DND-41 (cell line): ENCODE data around the gene ACP2.

ENCODE experiments used
- EZH2 ChIP-seq: IDR thresholded peaks from 3 replicates; pipeline ENCODE4 v1.6.1; 2012; ENCODE audit warnings: borderline replicate concordance, low read depth, mild to moderate bottlenecking, moderate library complexity, low read length, inconsistent platforms; ENCODE audit not compliant: severe bottlenecking
- TF ChIP-seq, protein P1 (sequence below): IDR thresholded peaks from 2 replicates; pipeline ENCODE4 v1.5.1; 2012; ENCODE audit warnings: borderline replicate concordance, low read length, moderate library complexity, mild to moderate bottlenecking; ENCODE audit not compliant: poor library complexity, severe bottlenecking; ENCODE audit errors: extremely low read depth

DNA sequence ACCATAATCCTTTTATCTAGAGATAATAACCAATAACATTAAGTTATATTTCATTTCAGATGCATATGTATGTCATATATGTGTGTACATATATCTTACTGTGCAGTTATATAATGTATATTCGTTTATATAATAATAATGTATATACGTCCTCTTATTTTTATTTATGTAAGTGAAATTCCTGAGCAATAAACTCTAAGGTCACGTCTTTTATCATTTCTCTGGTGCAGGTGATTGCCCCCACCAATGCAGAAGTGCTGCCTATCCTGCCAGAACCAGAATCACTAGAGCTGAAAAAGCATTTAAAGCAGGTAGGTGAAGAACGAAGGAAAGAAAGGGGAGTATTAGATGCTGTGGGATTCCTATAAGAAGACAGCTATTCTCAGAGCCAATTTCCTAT, 30.2 kb upstream of the ACP2 start:
- TF ChIP-seq, protein P1, sequence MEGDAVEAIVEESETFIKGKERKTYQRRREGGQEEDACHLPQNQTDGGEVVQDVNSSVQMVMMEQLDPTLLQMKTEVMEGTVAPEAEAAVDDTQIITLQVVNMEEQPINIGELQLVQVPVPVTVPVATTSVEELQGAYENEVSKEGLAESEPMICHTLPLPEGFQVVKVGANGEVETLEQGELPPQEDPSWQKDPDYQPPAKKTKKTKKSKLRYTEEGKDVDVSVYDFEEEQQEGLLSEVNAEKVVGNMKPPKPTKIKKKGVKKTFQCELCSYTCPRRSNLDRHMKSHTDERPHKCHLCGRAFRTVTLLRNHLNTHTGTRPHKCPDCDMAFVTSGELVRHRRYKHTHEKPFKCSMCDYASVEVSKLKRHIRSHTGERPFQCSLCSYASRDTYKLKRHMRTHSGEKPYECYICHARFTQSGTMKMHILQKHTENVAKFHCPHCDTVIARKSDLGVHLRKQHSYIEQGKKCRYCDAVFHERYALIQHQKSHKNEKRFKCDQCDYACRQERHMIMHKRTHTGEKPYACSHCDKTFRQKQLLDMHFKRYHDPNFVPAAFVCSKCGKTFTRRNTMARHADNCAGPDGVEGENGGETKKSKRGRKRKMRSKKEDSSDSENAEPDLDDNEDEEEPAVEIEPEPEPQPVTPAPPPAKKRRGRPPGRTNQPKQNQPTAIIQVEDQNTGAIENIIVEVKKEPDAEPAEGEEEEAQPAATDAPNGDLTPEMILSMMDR: no peak
- TF ChIP-seq EZH2: no peak
